Endothelial cell of umbilical vein (primary cell): ENCODE results near the gene WSB1. TPM values are rescaled to one million over a fixed set of nuclear protein-coding genes. Genes with fewer than 3 reads are reported as not detected.

ENCODE experiments used
- BruUV-seq: library from RNA; stranded (reverse); fragments of 400-500 nt; replicated peaks from 2 replicates; lab custom pipeline; 2021; lab: Mats Ljungman, UMichigan
- CTCF ChIA-PET: fragments of 300-600, 350-600 bp; sonication (Branson Sonifier 250); formaldehyde crosslinking; loops from one replicate; lab custom pipeline; 2021; ENCODE audit warnings: antibody characterized with exemption, inconsistent platforms; lab: Charles Lee
- POLR2A ChIA-PET: fragments of 300-600, 350-600 bp; sonication (Branson Sonifier 250); formaldehyde crosslinking; loops from one replicate; lab custom pipeline; 2021; ENCODE audit warnings: antibody characterized with exemption, inconsistent platforms; lab: Charles Lee
- DNase-seq: peaks from one replicate; pipeline ENCODE4 v3.0.0-alpha.2; 2011; ENCODE audit warnings: low read depth, low spot score
- FAIRE-seq: peaks from 2 replicates; lab custom pipeline; 2011; peaks lifted over from hg19 to GRCh38; lab: Jason Lieb, UNC
- H2AFZ ChIP-seq: 2 replicates; pipeline ENCODE4 v1.6.0; 2012; ENCODE audit warnings: low read depth, low read length, control low read depth, inconsistent platforms
- H3K27ac ChIP-seq: 2 replicates; pipeline ENCODE4 v1.5.1; 2011; ENCODE audit warnings: low read depth, mild to moderate bottlenecking, control low read depth, low read length, moderate library complexity; ENCODE audit not compliant: insufficient read depth
- H3K27me3 ChIP-seq, 2 experiments: 2 replicates each; pipeline versions ENCODE4 v1.6.0 to v1.6.1; 2011; ENCODE audit warnings: low read length in 2 of 2, mixed read lengths in 1 of 2; ENCODE audit not compliant: control insufficient read depth in 2 of 2, insufficient read depth in 2 of 2
- H3K36me3 ChIP-seq, 2 experiments: 2 replicates in 1 of 2; 3 replicates in 1 of 2; pipeline ENCODE4 v1.5.1; 2011; ENCODE audit warnings: low read length in 2 of 2, mild to moderate bottlenecking in 1 of 2, moderate library complexity in 1 of 2; ENCODE audit not compliant: control insufficient read depth in 2 of 2, insufficient read depth in 2 of 2; ENCODE audit errors: extremely low read depth in 1 of 2
- H3K4me1 ChIP-seq: 3 replicates; pipeline ENCODE4 v1.5.1; 2011; ENCODE audit warnings: mild to moderate bottlenecking, low read length; ENCODE audit not compliant: control insufficient read depth, insufficient read depth; ENCODE audit errors: extremely low read depth
- H3K4me2 ChIP-seq: 2 replicates; pipeline ENCODE4 v1.6.1; 2011; ENCODE audit warnings: low read length, control low read depth, mixed read lengths; ENCODE audit not compliant: insufficient read depth
- H3K4me3 ChIP-seq, 3 experiments: fragments of 200-600 bp in 1 of 3; sonication (generic), shearing (Covaris generic) in 1 of 3; replicated peaks in 1 of 3; 2 replicates each; pipeline ENCODE4 v1.5.1; 2011 to 2016; ENCODE audit warnings: control low read depth in 3 of 3, low read length in 3 of 3, mild to moderate bottlenecking in 2 of 3, inconsistent platforms in 1 of 3, low read depth in 1 of 3, moderate library complexity in 1 of 3; ENCODE audit not compliant: insufficient read depth in 1 of 3
- H3K79me2 ChIP-seq: 2 replicates; pipeline ENCODE4 v1.6.0; 2012; ENCODE audit warnings: low read length, inconsistent platforms; ENCODE audit not compliant: control insufficient read depth, insufficient read depth
- H3K9ac ChIP-seq: replicated peaks from 2 replicates; pipeline ENCODE3; 2011; ENCODE audit warnings: low read length, control low read depth; ENCODE audit not compliant: insufficient read depth; ENCODE audit errors: extremely low read depth
- H3K9me1 ChIP-seq: replicated peaks from 3 replicates; pipeline ENCODE4 v1.6.0; 2011; ENCODE audit warnings: mild to moderate bottlenecking, low read length; ENCODE audit not compliant: control insufficient read depth, insufficient read depth; ENCODE audit errors: extremely low read depth
- H3K9me3 ChIP-seq: replicated peaks from 2 replicates; pipeline ENCODE4 v1.5.1; 2012; ENCODE audit warnings: low read length, inconsistent platforms; ENCODE audit not compliant: control insufficient read depth, insufficient read depth
- H4K20me1 ChIP-seq: replicated peaks from 2 replicates; pipeline ENCODE3; 2011; ENCODE audit warnings: mild to moderate bottlenecking, low read length; ENCODE audit not compliant: control insufficient read depth, insufficient read depth; ENCODE audit errors: extremely low read depth
- CTCF ChIP-seq, 2 donors: IDR thresholded peaks; 1 replicate in 1 of 2; 2 replicates in 1 of 2; pipeline ENCODE4 v1.5.1; 2011; ENCODE audit warnings: low read length in 2 of 2, mild to moderate bottlenecking in 2 of 2, moderate library complexity in 2 of 2, control low read depth in 1 of 2, inconsistent platforms in 1 of 2, low read depth in 1 of 2; ENCODE audit not compliant: insufficient read depth in 1 of 2; ENCODE audit errors: extremely low read depth in 1 of 2
- EZH2 ChIP-seq: IDR thresholded peaks from 2 replicates; pipeline ENCODE4 v1.6.1; 2012; ENCODE audit warnings: borderline replicate concordance, low read depth, mild to moderate bottlenecking, moderate library complexity, low read length, inconsistent platforms; ENCODE audit not compliant: severe bottlenecking
- FOS ChIP-seq: IDR thresholded peaks from 2 replicates; pipeline ENCODE4 v1.6.1; 2011; ENCODE audit warnings: mild to moderate bottlenecking, low read length, moderate library complexity, borderline replicate concordance; ENCODE audit not compliant: insufficient read depth
- GATA2 ChIP-seq: IDR thresholded peaks from 2 replicates; pipeline ENCODE4 v1.7.0; 2011; ENCODE audit warnings: low read depth, mild to moderate bottlenecking, moderate library complexity, mixed read lengths, low read length; ENCODE audit not compliant: insufficient read length, insufficient read depth
- JUN ChIP-seq: IDR thresholded peaks from 2 replicates; pipeline ENCODE4 v1.6.1; 2011; ENCODE audit warnings: borderline replicate concordance, low read depth; ENCODE audit not compliant: insufficient read length, insufficient read depth
- MAX ChIP-seq: IDR thresholded peaks from 2 replicates; pipeline ENCODE4 v1.6.1; 2011; ENCODE audit not compliant: insufficient read depth, insufficient read length
- MYC ChIP-seq: IDR thresholded peaks from one replicate; pipeline ENCODE4 v1.6.1; 2011; ENCODE audit warnings: mild to moderate bottlenecking, low read depth, low read length
- POLR2A ChIP-seq: IDR thresholded peaks from 2 replicates; pipeline ENCODE4 v1.6.1; 2012; ENCODE audit warnings: low read depth, mild to moderate bottlenecking, control low read depth, low read length
- POLR2AphosphoS5 ChIP-seq: IDR thresholded peaks from 2 replicates; pipeline ENCODE4 v1.6.1; 2012; ENCODE audit warnings: low read depth, mild to moderate bottlenecking, control low read depth, low read length, moderate library complexity; ENCODE audit not compliant: insufficient read depth
- dilution Hi-C: fragments of 300-500 bp; cut with MboI; formaldehyde crosslinking; loops from one replicate; pipeline ENCODE4 v1.15.0; 2019; ENCODE audit warnings: low sequenced_read_pairs; ENCODE audit not compliant: extremely low pct_ligation_motif_present
- intact Hi-C: fragments of 100-400 bp; cut with micrococcal nuclease; formaldehyde crosslinking; loops from one replicate; pipeline ENCODE4 v1.10.0; 2022
- polyA plus RNA-seq, 4 experiments: library from polyadenylated mRNA; depleted of rRNA in 3 of 4; stranded (reverse) in 3 of 4; unstranded in 1 of 4; fragments of >200 nt; gene quantifications; 2 replicates each; pipeline versions ENCODE4 v1.2.1 to v1.2.3, GENCODE V29; 2011 to 2012; ENCODE audit warnings: missing spikeins in 1 of 4
- total RNA-seq: library from RNA; stranded (reverse); gene quantifications from 2 replicates; pipeline ENCODE4 v1.2.3, GENCODE V29; 2021

WSB1 gene
- total and polyA plus RNA-seq, 2 donors (not counting 3 experiments of a cell fraction or from before 2014, with no cell fraction given): 471 to 736 TPM

GRCh38 chr17:27289856-27290255 is 4.1 kb upstream of the WSB1 start:
- CTCF ChIA-PET: interaction anchor here (1.5 to 2.3 kb wide), 3 partner anchors 25 to 53 kb away, joined by 4 to 5 read pairs (median 5); no protein-coding TSS in a partner anchor
- H3K9ac ChIP-seq: no peak overlapping the region
- intact Hi-C loops: no loop called here

More at GRCh38 chr17:27289856-27290255, 4.1 kb upstream of the WSB1 start:
- H3K4me3 ChIP-seq: no peak overlapping the region
- TF ChIP-seq POLR2AphosphoS5: no peak
- TF ChIP-seq GATA2: no peak
- no peak for TF ChIP-seq CTCF (IDR thresholded peaks at IDR 0.05; ENCODE audit: extremely low read depth in 1 of 2, insufficient read depth in 1 of 2, low read depth in 1 of 2, low read length in 2 of 2)
- no peak for TF ChIP-seq JUN
- TF ChIP-seq MYC: no peak
- no peak for TF ChIP-seq POLR2A
- no peak for TF ChIP-seq FOS
- no peak for TF ChIP-seq MAX
- no peak for TF ChIP-seq EZH2
- H3K27ac ChIP-seq: no peak overlapping the region
- peaks cover 18% of the 10 kb centered on the region for H3K4me1 ChIP-seq
- no peaks in the 10 kb centered on the region for H3K9me1 ChIP-seq
- no peak overlapping the region for H3K4me2 ChIP-seq
- no peak for FAIRE-seq
- H3K79me2 ChIP-seq: peaks cover 9% of the 10 kb centered on the region
- H3K27me3 ChIP-seq: no peaks in the 10 kb centered on the region
- H4K20me1 ChIP-seq: no peaks in the 10 kb centered on the region
- no peaks in the 10 kb centered on the region for H3K36me3 ChIP-seq
- dilution Hi-C loops: no loop called here
- H3K9me3 ChIP-seq: no peaks in the 10 kb centered on the region
- DNase-seq: no peak
- POLR2A ChIA-PET: no interaction called here
- BruUV-seq: no TSS peak
- H2AFZ ChIP-seq: no peak overlapping the region
